ENCODE results near the gene LPGAT1. TPM values are rescaled to one million over a fixed set of nuclear protein-coding genes. Genes with fewer than 3 reads are reported as not detected.

LPGAT1 gene
- total RNA-seq, 1 experiment from 2014 or later = 20.2 TPM

GRCh38 chr1:211756471-211757020 is 74.0 kb downstream of the LPGAT1 start:
- Histone ChIP-seq H3K27me3 (ENCODE audit: control insufficient read depth, insufficient read depth, low read length) (no peaks in the 10 kb centered on the region), H3K36me3 (replicated peaks; ENCODE audit: control insufficient read depth, insufficient read depth, low read length) (no peaks in the 10 kb centered on the region), H3K4me3 (ENCODE audit: insufficient read depth, low read depth, low read length) (no peak overlapping the region)
- no peak for DNase-seq

DNA sequence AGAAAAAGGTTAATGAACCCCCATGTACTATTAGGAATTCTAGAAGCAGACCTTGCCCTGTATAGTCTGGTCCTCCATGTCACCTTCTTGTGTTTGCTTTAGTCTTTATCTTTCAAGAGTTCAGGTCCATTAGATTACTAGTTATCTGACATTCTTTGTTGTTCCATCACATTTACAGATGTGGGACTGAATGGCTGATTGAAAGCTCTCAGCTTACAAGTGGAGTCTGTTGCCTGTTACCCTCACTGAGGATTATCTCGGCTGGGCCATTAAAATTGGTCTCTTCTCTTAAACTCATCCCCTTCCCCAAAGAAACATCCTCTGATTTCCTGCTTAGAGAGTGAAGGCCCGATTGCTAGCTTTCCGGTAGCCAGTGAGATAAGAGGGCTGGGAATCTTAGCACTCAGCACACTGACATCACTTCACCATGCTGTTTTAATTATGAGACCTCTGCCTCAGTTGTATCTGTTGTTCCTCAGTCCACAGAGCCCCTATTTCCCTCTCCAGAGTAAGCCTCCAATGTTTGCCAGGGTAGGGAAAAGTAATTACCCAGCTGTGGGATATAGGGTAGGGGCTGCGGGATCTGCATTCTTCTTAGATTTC is 76.8 kb downstream of the LPGAT1 start:
- H3K4me3 ChIP-seq (ENCODE audit: insufficient read depth, low read depth, low read length) = no peak overlapping the region
- DNase-seq = no peak
- no peaks in the 10 kb centered on the region for H3K27me3 ChIP-seq (ENCODE audit: control insufficient read depth, insufficient read depth, low read length)
- H3K36me3 ChIP-seq (replicated peaks; ENCODE audit: control insufficient read depth, insufficient read depth, low read length) = no peaks in the 10 kb centered on the region

GRCh38 chr1:211752951-211753486 is 77.5 kb downstream of the LPGAT1 start:
- DNase-seq = no peak
- H3K27me3 ChIP-seq (ENCODE audit: control insufficient read depth, insufficient read depth, low read length) = no peaks in the 10 kb centered on the region
- H3K4me3 ChIP-seq (ENCODE audit: insufficient read depth, low read depth, low read length) = no peak overlapping the region
- H3K36me3 ChIP-seq (replicated peaks; ENCODE audit: control insufficient read depth, insufficient read depth, low read length) = no peaks in the 10 kb centered on the region

DNA sequence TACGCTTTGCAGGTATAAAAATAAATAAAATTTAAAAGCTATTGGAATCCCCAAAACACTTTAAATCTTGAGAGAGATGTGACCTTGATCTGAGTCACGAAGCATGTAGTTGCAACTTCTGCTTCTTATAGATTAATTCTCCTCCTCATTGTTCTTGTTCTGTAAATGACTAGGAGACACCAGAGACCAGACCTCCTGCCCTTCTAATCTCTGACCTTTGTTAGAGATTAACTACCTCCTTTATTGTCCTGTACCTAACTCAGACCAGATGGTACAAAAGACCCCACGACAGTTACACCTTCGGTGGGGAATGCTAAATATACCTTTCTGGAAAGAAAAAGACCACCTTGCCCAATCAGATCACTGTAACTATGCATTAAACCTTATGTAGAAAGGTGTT is 78.2 kb downstream of the LPGAT1 start:
- no peak overlapping the region for H3K4me3 ChIP-seq (ENCODE audit: insufficient read depth, low read depth, low read length)
- no peaks in the 10 kb centered on the region for H3K36me3 ChIP-seq (replicated peaks; ENCODE audit: control insufficient read depth, insufficient read depth, low read length)
- no peak for DNase-seq
- no peaks in the 10 kb centered on the region for H3K27me3 ChIP-seq (ENCODE audit: control insufficient read depth, insufficient read depth, low read length)

DNA sequence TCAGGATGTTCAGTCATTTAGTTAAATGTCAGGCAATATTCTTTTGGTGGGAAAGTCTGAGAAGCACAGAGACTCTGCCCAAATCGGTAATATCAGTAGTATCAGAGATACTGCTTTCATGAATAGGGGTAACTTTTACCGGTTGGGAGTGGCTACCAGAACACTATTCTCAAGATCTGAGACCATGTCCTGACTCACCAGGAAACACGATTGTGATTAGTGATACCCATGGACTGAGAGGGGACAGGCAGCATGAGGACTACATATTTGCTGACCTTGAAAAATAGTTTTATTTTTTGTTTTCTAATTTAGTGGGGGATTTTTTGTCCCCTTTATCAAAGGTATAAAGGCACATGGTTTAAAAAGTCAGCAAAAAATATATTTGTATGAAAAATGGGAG is 79.1 kb downstream of the LPGAT1 start:
- no peak for DNase-seq
- H3K27me3 ChIP-seq (ENCODE audit: control insufficient read depth, insufficient read depth, low read length) = no peaks in the 10 kb centered on the region
- no peak overlapping the region for H3K4me3 ChIP-seq (ENCODE audit: insufficient read depth, low read depth, low read length)
- no peaks in the 10 kb centered on the region for H3K36me3 ChIP-seq (replicated peaks; ENCODE audit: control insufficient read depth, insufficient read depth, low read length)

DNA sequence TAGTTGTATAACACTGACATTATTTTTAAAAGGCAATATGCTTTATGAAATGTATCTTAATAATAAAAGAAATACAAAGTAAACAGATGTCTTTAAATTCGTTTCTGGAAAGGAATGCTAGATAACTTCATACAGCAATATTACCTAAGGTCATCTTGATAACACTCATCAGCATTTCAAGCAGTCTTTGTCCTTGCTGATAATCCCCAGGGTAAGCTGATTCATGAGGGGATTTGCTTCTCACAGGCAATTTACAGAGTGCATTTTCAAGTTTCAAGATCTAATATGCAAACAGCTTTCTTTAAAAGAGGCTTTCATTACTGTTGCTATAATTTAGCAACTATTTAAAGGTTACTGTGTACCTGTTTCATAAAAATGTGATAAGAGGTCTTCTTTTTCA is 80.0 kb downstream of the LPGAT1 start:
- no peak overlapping the region for H3K4me3 ChIP-seq (ENCODE audit: insufficient read depth, low read depth, low read length)
- no peaks in the 10 kb centered on the region for H3K27me3 ChIP-seq (ENCODE audit: control insufficient read depth, insufficient read depth, low read length)
- no peak for DNase-seq
- H3K36me3 ChIP-seq (replicated peaks; ENCODE audit: control insufficient read depth, insufficient read depth, low read length) = no peaks in the 10 kb centered on the region

- no peak for DNase-seq
- Histone ChIP-seq H3K27me3 (ENCODE audit: control insufficient read depth, insufficient read depth, low read length) (no peaks in the 10 kb centered on the region), H3K36me3 (replicated peaks; ENCODE audit: control insufficient read depth, insufficient read depth, low read length) (no peaks in the 10 kb centered on the region), H3K4me3 (ENCODE audit: insufficient read depth, low read depth, low read length) (no peak overlapping the region)
Measured at GRCh38 chr1:211749251-211749650, 81.3 kb downstream of the LPGAT1 start.

GRCh38 chr1:211748810-211749209 is 81.8 kb downstream of the LPGAT1 start:
- no peak overlapping the region for H3K4me3 ChIP-seq (ENCODE audit: insufficient read depth, low read depth, low read length)
- no peaks in the 10 kb centered on the region for H3K36me3 ChIP-seq (replicated peaks; ENCODE audit: control insufficient read depth, insufficient read depth, low read length)
- H3K27me3 ChIP-seq (ENCODE audit: control insufficient read depth, insufficient read depth, low read length) = no peaks in the 10 kb centered on the region
- DNase-seq = no peak

GRCh38 chr1:211742889-211743529 is 87.6 kb downstream of the LPGAT1 start:
- no peak overlapping the region for H3K4me3 ChIP-seq (ENCODE audit: insufficient read depth, low read depth, low read length)
- no peak for DNase-seq
- H3K27me3 ChIP-seq (ENCODE audit: control insufficient read depth, insufficient read depth, low read length) = no peaks in the 10 kb centered on the region
- no peaks in the 10 kb centered on the region for H3K36me3 ChIP-seq (replicated peaks; ENCODE audit: control insufficient read depth, insufficient read depth, low read length)

- no peak for DNase-seq
- H3K36me3 ChIP-seq (replicated peaks; ENCODE audit: control insufficient read depth, insufficient read depth, low read length) = no peaks in the 10 kb centered on the region
- no peaks in the 10 kb centered on the region for H3K27me3 ChIP-seq (ENCODE audit: control insufficient read depth, insufficient read depth, low read length)
- H3K4me3 ChIP-seq (ENCODE audit: insufficient read depth, low read depth, low read length) = no peak overlapping the region
Measured at GRCh38 chr1:211742272-211742671, 88.3 kb downstream of the LPGAT1 start.

DNA sequence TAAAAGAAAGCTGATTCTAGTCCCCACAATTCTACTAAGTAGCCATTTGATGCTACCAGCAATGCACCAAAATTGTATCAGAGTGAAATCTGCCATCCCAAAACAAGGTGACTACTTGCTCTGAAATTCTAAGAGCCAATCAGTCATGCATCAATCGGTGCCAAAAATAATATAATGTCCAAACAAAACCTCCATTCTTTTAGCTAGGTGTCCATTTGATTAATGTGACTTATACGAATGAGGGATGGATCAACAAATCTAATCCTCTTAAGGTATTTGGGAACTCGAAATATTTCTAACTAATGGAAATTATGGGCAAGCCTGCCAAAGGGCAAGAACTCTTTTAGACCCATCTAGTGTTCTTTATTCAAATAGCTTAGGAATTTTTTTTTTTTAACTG is 88.8 kb downstream of the LPGAT1 start:
- Histone ChIP-seq H3K4me3 (ENCODE audit: insufficient read depth, low read depth, low read length) (no peak overlapping the region), H3K27me3 (ENCODE audit: control insufficient read depth, insufficient read depth, low read length) (no peaks in the 10 kb centered on the region), H3K36me3 (replicated peaks; ENCODE audit: control insufficient read depth, insufficient read depth, low read length) (no peaks in the 10 kb centered on the region)
- no peak for DNase-seq

DNA sequence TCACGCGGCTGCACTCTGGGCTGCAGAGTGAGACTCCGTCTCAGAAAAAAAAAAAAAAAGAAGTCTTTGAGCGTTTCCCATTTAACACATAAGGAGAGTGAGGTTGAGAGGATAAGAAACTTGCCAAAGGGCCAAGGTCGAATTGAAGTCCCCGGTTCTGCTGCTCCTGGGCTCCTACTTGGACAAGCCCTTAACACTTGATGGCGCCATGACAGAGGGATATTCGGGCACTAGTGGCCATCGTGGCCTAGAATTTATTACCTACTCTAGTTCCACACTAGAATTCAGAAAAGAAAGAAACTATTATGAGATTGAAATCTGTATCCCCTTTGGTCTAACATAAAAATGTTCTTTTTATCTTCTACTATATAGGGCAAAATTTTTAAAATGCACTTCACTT is 89.4 kb downstream of the LPGAT1 start:
- peak; percentile 44 for DNase-seq
- no peaks in the 10 kb centered on the region for H3K27me3 ChIP-seq (ENCODE audit: control insufficient read depth, insufficient read depth, low read length)
- H3K4me3 ChIP-seq (ENCODE audit: insufficient read depth, low read depth, low read length) = no peak overlapping the region
- no peaks in the 10 kb centered on the region for H3K36me3 ChIP-seq (replicated peaks; ENCODE audit: control insufficient read depth, insufficient read depth, low read length)

- Histone ChIP-seq H3K27me3 (ENCODE audit: control insufficient read depth, insufficient read depth, low read length) (peaks cover 3% of the 10 kb centered on the region; the same call in 1 of the 2 replicates), H3K36me3 (replicated peaks; ENCODE audit: control insufficient read depth, insufficient read depth, low read length) (no peaks in the 10 kb centered on the region), H3K4me3 (ENCODE audit: insufficient read depth, low read depth, low read length) (no peak overlapping the region)
- no peak for DNase-seq
Measured at GRCh38 chr1:211739671-211740411, 90.7 kb downstream of the LPGAT1 start.

DNA sequence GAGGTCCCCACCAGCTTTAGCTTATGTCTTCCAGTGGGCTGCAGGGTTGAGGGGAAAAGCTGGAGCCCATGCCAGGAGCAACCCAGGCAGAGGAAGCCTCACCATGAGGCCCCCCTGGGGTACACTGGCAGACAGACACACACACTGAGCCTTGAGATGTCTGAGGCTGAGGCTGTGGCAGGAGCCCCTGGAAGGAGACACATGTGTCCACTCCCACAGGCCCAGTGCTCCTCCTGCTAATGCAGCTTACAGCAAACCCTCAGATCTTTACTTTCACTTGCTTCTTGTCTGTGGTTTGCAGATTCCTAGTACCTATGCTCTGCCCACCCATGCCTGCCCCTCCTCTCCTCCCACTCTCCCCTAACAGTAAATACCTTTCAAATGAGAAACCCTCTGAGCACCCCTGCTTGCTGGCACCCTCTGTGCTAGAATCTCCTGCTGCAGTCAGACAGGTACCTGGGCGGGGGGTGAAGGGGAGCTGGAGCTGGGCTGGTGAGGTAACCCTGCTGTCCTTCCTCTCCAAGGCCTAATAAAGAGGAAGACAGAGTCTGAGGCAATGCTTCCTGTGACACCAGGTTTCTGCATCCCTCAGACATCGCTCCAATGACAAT is 91.8 kb downstream of the LPGAT1 start:
- DNase-seq = peak; percentile 30
- H3K27me3 ChIP-seq (ENCODE audit: control insufficient read depth, insufficient read depth, low read length) = peaks cover 3% of the 10 kb centered on the region; the same call in 1 of the 2 replicates

More for the DNA sequence above, 91.8 kb downstream of the LPGAT1 start:
- Histone ChIP-seq H3K4me3 (ENCODE audit: insufficient read depth, low read depth, low read length) (no peak overlapping the region), H3K36me3 (replicated peaks; ENCODE audit: control insufficient read depth, insufficient read depth, low read length) (no peaks in the 10 kb centered on the region)
